Adipose tissue (tissue), 3 donors: ENCODE results near the gene EPB42. TPM values are rescaled to one million over a fixed set of nuclear protein-coding genes. Genes with fewer than 3 reads are reported as not detected.
"Not testable (repeated sequence)": the region's sequence is repeated elsewhere in the genome, so short reads cannot be mapped to it uniquely, and the experiment has no call there.

ENCODE experiments used
- H3K27ac ChIP-seq: one replicate; pipeline ENCODE4 v1.5.1; 2013; ENCODE audit warnings: low read depth, low read length
- WGBS, 3 donors: extraction: QIAGEN DNeasy Blood & Tissue Kit; methylation state at CpG; one replicate each; pipeline ENCODE4 v1.1.7; 2013; 5-methylcytosine and 5-hydroxymethylcytosine counted together
- polyA plus RNA-seq, 3 donors: library from polyadenylated mRNA; stranded (reverse); fragments of 200-250 nt; gene quantifications; one replicate each; pipeline ENCODE4 v1.2.3, GENCODE V29; 2013
- donor health status: healthy with polysubstance abuse.
- donor health status: Bipolar disorder and iron deficiency.
- donor health status: healthy.

The EPB42 gene
- polyA plus RNA-seq, 3 donors, result 0.16 to 5.5 (median 0.45) TPM

- 96 to 98% (median 96%) methylated on average over 3 of the region's 3 CpGs for WGBS, 3 donors
These were observed 21.8 kb downstream of the EPB42 start for GRCh38 chr15:43198992-43199391.

DNA sequence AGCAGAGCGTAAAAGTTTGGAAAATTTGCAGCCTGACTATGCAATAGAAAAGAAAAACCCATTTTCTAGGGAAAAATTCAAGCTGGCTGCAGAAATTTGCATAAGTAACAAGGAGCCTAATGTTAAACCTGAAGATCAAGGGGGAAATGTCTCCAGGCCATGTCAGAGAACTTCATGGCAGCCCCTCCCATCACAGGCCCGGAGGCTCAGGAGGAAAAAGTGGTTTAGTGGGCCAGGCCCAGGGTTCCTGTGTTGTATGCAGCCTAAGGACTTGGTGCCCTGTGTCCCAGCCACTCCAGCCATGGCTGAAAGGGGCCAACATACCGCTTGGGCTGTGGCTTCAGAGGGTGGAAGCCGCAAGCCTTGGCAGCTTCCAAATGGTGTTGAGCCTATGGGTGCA lies 22.3 kb downstream of the EPB42 start:
- WGBS, 3 donors, result 93 to 100% (median 97%) methylated on average over 4 of the region's 4 CpGs
- H3K27ac ChIP-seq, result not testable (repeated sequence)

More at GRCh38 chr15:43198992-43199391, 21.8 kb downstream of the EPB42 start:
- H3K27ac ChIP-seq, result no peak overlapping the region

DNA sequence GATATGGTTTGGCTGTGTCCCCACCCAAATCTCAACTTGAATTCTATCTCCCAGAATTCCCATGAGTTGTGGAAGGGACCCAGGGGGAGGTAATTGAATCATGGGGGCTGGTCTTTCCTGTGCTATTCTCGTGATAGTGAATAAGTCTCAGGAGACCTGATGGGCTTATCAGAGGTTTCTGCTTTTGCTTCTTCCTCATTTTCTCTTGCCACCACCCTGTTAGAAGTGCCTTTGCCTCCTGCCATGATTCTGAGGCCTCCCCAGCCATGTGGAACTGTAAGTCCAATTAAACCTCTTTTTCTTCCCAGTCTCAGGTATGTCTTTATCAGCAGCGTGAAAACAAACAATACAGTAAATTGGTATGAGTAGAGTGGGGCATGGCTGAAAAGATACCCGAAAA lies 23.0 kb downstream of the EPB42 start:
- H3K27ac ChIP-seq, result not testable (repeated sequence)
- WGBS, 3 donors, result 82 to 92% (median 82%) methylated on average over 3 of the region's 3 CpGs

GRCh38 chr15:43196760-43197548 lies 23.9 kb downstream of the EPB42 start:
- 87 to 90% (median 88%) methylated on average over 10 of the region's 10 CpGs for WGBS, 3 donors
- H3K27ac ChIP-seq, result no peak overlapping the region

GRCh38 chr15:43194795-43195194 lies 26.0 kb downstream of the EPB42 start:
- no peak overlapping the region for H3K27ac ChIP-seq
- 86 to 89% (median 88%) methylated on average over 2 of the region's 2 CpGs for WGBS, 3 donors

GRCh38 chr15:43193710-43194109 lies 27.1 kb downstream of the EPB42 start:
- H3K27ac ChIP-seq, result no peak overlapping the region
- WGBS, 3 donors, result 90 to 95% (median 92%) methylated on average over 2 of the region's 2 CpGs

- no peak overlapping the region for H3K27ac ChIP-seq
- 48 to 78% (median 64%) methylated on average over 1 of the region's 1 CpG for whole genome bisulfite sequencing, 3 donors
These were observed 30.6 kb downstream of the EPB42 start for GRCh38 chr15:43190178-43190577.

GRCh38 chr15:43189296-43189695 lies 31.5 kb downstream of the EPB42 start:
- 79 to 89% (median 80%) methylated on average over 2 of the region's 2 CpGs for WGBS, 3 donors
- H3K27ac ChIP-seq, result no peak overlapping the region

DNA sequence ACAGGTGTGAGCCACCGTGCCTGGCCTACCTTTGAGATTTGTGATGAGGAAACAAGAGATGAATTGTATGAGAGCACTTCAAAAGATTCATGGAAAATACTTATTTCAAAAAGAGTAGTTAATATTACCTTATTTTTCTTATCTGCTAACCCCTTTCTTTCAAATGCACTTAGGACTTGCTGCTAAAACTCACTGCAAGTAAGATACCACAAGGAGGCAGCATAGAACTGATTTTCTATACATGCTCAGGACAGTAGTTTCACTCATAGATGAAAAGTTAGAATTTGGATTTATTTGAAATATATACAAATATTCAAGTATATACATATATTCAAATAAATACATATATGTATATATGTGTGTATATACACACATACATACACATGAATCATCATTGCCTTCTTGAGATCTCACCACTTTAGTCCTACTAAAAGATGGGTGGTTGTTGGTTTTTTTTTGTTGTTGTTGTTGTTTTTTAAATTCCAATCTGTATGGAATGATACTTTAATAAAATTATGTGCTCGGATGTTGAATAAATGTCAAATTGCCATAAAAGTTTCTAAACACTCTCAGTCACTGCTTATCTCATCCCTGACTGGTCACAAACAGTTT lies 33.2 kb downstream of the EPB42 start:
- WGBS, 3 donors, result 71 to 78% (median 71%) methylated on average over 2 of the region's 2 CpGs
- H3K27ac ChIP-seq, result no peak overlapping the region

GRCh38 chr15:43186003-43186353 lies 34.8 kb downstream of the EPB42 start:
- H3K27ac ChIP-seq, result peak overlapping the region; percentile 45
- WGBS, 3 donors, result 1 to 5% (median 2%) methylated on average over 13 of the region's 13 CpGs

GRCh38 chr15:43185157-43186002 lies 35.4 kb downstream of the EPB42 start, which contains the start of gene CCNDBP1:
Gene CCNDBP1, plus strand, starts transcription at chr15:43185403. Its CDS starts 96 bp downstream, at chr15:43185499.
- 1% methylated on average over 66 to 69 of the region's 69 CpGs for WGBS, 3 donors
- peak within 1 kb of the TSS; percentile 45 for H3K27ac ChIP-seq

DNA sequence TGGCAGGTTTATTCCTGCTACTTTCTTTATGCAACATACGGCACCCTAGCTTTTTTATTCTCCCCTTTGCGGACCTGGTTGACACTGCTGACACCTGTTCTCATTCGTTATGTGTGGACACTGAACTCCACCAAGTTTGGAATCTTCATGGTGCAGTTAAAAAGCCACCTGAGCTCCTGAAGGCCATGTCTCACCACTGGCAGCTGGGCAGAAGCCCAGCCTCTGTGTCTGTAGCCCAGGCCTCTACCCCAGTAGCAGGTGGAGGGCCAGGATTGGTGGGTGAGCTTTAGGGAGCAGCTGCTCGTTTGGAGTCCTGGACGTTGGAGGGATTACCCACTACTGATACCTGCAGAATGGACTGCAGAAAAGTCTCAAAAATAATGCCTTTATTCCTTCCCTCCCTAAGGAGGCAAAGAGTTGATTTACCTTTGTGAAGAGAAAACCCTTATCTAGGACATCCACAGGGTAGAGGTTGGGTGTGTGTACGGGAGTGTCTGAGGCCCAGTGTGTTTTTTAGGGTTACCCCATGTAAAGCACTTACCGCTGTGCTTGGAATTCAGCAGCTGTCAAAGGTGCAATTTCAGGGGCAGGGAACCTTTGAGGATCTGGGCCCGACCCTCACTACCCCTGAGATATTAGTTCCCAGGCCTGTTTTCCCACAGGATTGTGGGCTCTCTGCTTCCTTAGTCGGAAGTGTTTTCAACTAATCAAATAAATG lies 36.3 kb downstream of the EPB42 start:
- no peak overlapping the region for H3K27ac ChIP-seq
- 69 to 80% (median 75%) methylated on average over 9 of the region's 9 CpGs for WGBS, 3 donors

DNA sequence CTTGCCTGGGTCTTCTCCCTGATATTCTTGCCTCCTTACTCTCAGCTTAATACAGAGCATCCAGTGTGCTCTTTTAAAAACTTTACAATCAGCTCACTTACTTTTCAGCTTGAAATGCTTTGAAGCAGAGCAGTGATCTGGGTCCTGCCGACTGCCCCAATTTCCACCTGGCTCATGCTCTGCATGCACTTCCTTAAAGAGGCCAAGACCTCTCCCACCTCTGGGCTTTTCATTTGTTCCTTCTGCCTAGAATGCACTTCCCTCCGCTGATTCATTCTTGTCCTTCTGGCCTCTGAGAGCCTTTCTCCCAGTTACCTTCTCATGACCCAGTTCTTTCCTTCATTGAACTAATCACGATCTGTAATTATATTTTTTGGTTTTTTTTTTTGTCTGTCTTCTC lies 37.5 kb downstream of the EPB42 start:
- no peak overlapping the region for H3K27ac ChIP-seq
- WGBS, 3 donors, result 67 to 80% (median 72%) methylated on average over 3 of the region's 3 CpGs

- whole genome bisulfite sequencing, 3 donors, result 87 to 96% (median 87%) methylated on average over 2 of the region's 2 CpGs
- not testable (repeated sequence) for H3K27ac ChIP-seq
These were observed 43.7 kb downstream of the EPB42 start for GRCh38 chr15:43177147-43177546.

DNA sequence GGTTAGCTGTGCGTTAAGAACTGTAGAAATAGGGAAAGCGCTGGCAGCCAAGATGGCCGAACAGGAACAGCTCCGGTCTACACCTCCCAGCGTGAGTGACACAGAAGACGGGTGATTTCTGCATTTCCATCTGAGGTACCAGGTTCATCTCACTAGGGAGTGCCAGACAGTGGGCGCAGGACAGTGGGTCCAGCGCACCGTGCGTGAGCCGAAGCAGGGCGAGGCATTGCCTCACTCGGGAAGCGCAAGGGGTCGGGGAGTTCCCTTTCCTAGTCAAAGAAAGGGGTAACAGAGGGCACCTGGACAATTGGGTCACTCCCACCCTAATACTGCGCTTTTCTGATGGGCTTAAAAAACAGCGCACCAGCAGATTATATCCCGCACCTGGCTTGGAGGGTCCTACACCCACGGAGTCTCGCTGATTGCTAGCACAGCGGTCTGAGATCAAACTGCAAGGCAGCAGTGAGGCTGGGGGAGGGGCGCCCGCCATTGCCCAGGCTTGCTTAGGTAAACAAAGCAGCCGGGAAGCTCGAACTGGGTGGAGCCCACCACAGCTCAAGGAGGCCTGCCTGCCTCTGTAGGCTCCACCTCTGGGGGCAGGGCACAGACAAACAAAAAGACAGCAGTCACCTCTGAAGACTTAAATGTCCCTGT lies 45.0 kb downstream of the EPB42 start:
- H3K27ac ChIP-seq, result not testable (repeated sequence)
- 96 to 98% (median 98%) methylated on average over 21 to 23 of the region's 25 CpGs for WGBS, 3 donors

DNA sequence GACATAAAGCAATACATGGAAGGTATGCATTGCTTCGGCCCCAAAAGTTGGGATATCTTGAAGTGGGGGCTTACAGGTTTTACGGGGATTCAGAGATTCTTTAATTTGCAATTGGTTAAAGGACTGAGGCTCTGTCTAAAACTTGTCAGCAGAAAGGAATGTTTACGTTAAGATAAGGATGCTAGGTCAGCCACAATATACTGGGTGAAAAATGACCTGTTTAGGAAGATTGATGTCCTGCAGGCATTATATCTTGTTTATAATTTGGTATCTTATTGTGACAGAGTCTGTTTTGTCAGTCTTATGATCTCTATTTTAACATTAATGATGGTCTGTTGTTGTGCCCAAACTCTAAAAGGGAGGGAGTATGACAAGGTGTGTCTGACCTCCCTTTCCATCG lies 50.9 kb downstream of the EPB42 start:
- 82 to 89% (median 86%) methylated on average over 4 of the region's 4 CpGs for WGBS, 3 donors
- no peak overlapping the region for H3K27ac ChIP-seq

- WGBS, 3 donors, result 64 to 84% (median 68%) methylated on average over 2 of the region's 2 CpGs
- no peak overlapping the region for H3K27ac ChIP-seq
These were observed 52.4 kb downstream of the EPB42 start for GRCh38 chr15:43168192-43169107.
